ENCODE data around the gene PITPNC1. TPM values are rescaled to one million over a fixed set of nuclear protein-coding genes. Genes with fewer than 3 reads are reported as not detected.

PITPNC1 gene
- total RNA-seq, 2 donors from 2014 or later, result 12.5 to 18.1 TPM

DNA sequence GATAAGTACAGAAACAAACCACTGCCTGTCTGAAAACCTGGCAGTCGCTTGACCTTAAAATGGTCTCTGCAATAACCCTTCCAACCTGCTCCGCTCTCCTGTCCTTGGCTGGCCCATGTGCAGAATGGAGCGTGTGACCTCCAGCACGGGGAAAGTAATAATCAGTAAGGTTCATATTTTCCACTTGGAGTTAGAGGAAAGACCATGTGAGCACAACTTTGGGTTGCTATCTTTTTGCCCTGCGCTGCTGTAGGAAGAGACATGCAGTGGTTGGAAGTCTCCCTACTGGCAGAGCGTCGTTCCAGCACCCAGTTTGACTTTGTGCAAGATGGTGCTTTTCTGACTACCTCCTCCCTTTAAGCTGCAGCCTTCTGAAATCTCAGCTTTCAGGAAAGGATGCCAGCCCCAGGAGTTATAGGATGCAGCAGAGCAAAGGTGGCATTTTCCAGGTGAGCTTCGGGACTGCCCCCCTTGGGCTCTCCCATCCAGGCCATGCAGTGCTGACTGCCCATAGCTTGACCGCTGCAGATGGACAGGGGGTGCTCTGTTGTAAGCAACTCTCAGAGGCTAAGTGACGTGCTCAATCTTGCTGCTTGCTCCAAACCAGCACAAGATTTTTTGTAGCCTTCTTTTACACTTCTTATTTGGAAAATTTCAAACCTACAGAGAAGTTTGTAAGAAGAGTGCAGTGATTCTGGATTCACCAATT is 230.0 kb downstream of the PITPNC1 start:
- H3K27me3 ChIP-seq, result no peaks in the 10 kb centered on the region
- no peak overlapping the region for H3K4me3 ChIP-seq
- peak overlapping the region; percentile 49 to 56 for H3K27ac ChIP-seq
- H3K36me3 ChIP-seq, result no peaks in the 10 kb centered on the region
- peak in 1 of 2 donors; percentile 24 for TF ChIP-seq CTCF (IDR thresholded peaks at IDR 0.05)
- peaks cover 0 to 34% of the 10 kb centered on the region in 2 donors for H3K4me1 ChIP-seq
- no peak for DNase-seq (ENCODE audit: low spot score)
- H3K9me3 ChIP-seq, result no peaks in the 10 kb centered on the region

DNA sequence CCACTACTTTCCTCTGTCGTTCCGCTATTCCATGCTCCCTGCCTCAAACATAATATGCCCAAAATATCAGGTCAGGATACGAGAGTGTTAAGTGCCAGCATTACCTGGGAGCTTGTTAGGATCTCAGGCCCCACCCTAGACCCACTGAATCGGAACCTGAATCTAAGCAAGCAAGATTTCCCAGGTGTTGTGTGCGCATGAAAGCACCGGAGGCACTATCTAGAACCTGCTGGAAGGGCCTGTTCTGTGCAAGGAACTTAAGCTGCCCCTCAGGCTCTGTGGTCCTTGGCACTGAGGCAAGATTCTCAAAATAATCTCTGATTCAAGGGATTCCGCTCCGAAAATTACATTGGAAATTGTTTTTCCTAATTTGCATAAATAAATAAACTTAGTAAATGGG is 233.0 kb downstream of the PITPNC1 start:
- H3K36me3 ChIP-seq, result no peaks in the 10 kb centered on the region
- no peaks in the 10 kb centered on the region for H3K9me3 ChIP-seq
- DNase-seq (ENCODE audit: low spot score), result no peak
- no peak for TF ChIP-seq CTCF (IDR thresholded peaks at IDR 0.05)
- peaks cover 0 to 25% of the 10 kb centered on the region in 2 donors for H3K4me1 ChIP-seq
- H3K4me3 ChIP-seq, result no peak overlapping the region
- no peak overlapping the region for H3K27ac ChIP-seq
- H3K27me3 ChIP-seq, result no peaks in the 10 kb centered on the region

- TF ChIP-seq CTCF (IDR thresholded peaks at IDR 0.05), result no peak
- Histone ChIP-seq H3K36me3 (no peaks in the 10 kb centered on the region), H3K9me3 (no peaks in the 10 kb centered on the region), H3K27ac (no peak overlapping the region), H3K27me3 (no peaks in the 10 kb centered on the region), H3K4me1 (peaks cover 0 to 7% of the 10 kb centered on the region in 2 donors), H3K4me3 (no peak overlapping the region)
- DNase-seq (ENCODE audit: low spot score), result no peak
Measured at GRCh38 chr17:67613961-67614360, 236.9 kb downstream of the PITPNC1 start.

GRCh38 chr17:67615011-67615561 is 238.0 kb downstream of the PITPNC1 start:
- H3K36me3 ChIP-seq, result no peaks in the 10 kb centered on the region
- DNase-seq (ENCODE audit: low spot score), result no peak
- no peaks in the 10 kb centered on the region for H3K9me3 ChIP-seq
- TF ChIP-seq CTCF (IDR thresholded peaks at IDR 0.05), result no peak
- H3K4me1 ChIP-seq, result peaks cover 0 to 7% of the 10 kb centered on the region in 2 donors
- no peak overlapping the region for H3K27ac ChIP-seq
- H3K4me3 ChIP-seq, result no peak overlapping the region
- no peaks in the 10 kb centered on the region for H3K27me3 ChIP-seq

DNA sequence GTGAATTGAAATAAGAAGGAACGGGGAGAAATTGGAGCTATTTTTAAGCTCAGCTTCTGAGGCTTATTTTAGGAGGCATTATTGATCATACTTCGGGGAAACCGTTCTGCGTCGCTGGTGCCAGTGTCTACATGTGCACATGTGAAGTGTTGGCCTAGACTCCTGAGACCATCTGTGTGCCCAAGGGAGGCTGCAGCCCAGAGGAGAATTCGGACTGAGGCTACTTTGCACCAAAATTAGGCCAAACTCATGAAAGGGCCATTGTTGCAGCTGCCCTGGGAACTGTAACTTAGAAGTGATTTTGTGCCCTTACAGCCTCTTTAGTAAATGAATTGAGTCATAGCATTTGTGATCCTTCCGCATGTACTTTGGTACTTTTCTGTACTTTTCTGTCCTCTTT is 238.7 kb downstream of the PITPNC1 start:
- Histone ChIP-seq H3K27ac (no peak overlapping the region), H3K4me3 (no peak overlapping the region), H3K4me1 (peaks cover 0 to 7% of the 10 kb centered on the region in 2 donors), H3K9me3 (no peaks in the 10 kb centered on the region), H3K27me3 (no peaks in the 10 kb centered on the region), H3K36me3 (no peaks in the 10 kb centered on the region)
- DNase-seq (ENCODE audit: low spot score), result no peak
- TF ChIP-seq CTCF (IDR thresholded peaks at IDR 0.05), result no peak

All from right atrium auricular region (tissue), 2 donors.